ENCODE results near the gene ADCYAP1R1.

ADCYAP1R1 gene

DNA sequence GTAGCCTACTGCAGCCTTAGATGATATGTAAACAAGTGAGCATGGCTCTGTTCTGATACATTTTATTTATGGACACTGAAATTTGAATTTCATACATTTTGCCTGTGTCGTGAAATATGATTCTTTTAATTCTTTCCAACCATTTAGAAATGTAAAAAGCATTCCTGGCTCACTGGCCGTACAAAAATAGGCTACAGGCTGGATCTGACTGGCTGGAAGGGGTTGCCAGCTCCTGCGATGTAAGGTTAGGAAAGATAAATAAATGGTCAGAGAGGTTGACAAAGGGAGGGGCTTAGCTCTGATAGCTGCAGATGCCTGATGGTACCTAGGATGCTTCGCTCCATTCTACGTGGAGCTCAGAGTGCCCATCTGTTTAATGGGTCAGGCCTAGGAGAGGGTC lies 3.4 kb downstream of the ADCYAP1R1 start:
- DNase-seq (ENCODE audit: low read depth, low spot score): no peak
- in situ Hi-C loops (cut with HindIII; ENCODE audit: low sequenced_read_pairs): no loop called here
- TF ChIP-seq, protein P1, sequence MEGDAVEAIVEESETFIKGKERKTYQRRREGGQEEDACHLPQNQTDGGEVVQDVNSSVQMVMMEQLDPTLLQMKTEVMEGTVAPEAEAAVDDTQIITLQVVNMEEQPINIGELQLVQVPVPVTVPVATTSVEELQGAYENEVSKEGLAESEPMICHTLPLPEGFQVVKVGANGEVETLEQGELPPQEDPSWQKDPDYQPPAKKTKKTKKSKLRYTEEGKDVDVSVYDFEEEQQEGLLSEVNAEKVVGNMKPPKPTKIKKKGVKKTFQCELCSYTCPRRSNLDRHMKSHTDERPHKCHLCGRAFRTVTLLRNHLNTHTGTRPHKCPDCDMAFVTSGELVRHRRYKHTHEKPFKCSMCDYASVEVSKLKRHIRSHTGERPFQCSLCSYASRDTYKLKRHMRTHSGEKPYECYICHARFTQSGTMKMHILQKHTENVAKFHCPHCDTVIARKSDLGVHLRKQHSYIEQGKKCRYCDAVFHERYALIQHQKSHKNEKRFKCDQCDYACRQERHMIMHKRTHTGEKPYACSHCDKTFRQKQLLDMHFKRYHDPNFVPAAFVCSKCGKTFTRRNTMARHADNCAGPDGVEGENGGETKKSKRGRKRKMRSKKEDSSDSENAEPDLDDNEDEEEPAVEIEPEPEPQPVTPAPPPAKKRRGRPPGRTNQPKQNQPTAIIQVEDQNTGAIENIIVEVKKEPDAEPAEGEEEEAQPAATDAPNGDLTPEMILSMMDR (IDR thresholded peaks at IDR 0.05; ENCODE audit: low read depth, low read length): no peak
- no peak overlapping the region for H3K4me3 ChIP-seq (ENCODE audit: low read depth, low read length)

DNA sequence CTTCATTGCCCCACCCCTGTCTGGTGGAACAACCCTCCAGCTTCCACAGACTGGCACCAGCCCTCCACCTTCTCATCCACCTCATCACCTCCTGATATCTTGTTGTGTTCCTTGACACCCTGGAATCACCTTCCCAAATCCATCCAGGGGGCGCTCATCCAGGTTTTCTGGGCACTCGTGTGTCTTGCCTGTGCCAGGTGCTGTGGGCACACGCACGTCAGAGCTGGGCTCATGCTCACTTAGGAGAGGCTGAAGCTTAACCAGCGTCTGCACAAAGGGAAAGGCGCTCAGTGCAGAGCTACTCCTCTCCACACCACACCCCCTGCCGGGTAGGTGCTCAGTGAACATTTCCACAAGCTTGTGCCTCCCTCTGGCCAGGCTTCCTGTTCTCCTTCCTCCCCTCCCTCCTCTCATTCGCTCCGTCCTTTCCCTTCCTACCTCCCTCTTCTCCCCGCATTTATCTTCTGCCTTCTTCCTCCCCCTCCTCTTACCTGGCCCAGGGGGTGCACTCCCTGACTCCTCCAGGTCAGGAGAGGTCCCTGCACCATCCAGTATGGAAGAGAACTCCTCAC lies 4.8 kb downstream of the ADCYAP1R1 start:
- no peak overlapping the region for H3K4me3 ChIP-seq (ENCODE audit: low read depth, low read length)
- in situ Hi-C loops (cut with HindIII; ENCODE audit: low sequenced_read_pairs): no loop called here
- TF ChIP-seq, protein P1 (IDR thresholded peaks at IDR 0.05; ENCODE audit: low read depth, low read length): no peak
- DNase-seq (ENCODE audit: low read depth, low spot score): no peak

DNA sequence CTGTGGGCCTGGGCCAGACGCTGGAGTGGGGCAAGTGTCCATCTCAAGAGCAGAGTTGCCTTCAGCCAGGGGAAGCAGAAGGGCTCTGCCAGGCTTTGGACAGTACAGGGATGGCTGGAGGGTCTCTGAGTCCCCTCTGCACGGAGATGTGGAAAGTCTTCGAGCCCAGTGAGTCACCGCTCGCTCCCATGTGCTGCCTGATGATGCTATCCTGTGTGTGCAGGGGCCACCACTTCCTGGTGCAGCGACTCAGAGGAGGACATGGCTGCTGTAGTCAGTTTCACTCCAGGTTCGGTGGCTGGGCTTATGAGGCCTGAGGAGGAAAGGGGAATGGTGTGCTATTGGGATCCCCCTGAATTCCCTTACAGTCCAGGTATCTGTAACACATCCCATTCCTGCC lies 6.0 kb downstream of the ADCYAP1R1 start:
- TF ChIP-seq, protein P1 (IDR thresholded peaks at IDR 0.05; ENCODE audit: low read depth, low read length): no peak
- no peak overlapping the region for H3K4me3 ChIP-seq (ENCODE audit: low read depth, low read length)
- in situ Hi-C loops (cut with HindIII; ENCODE audit: low sequenced_read_pairs): no loop called here
- DNase-seq (ENCODE audit: low read depth, low spot score): no peak

DNA sequence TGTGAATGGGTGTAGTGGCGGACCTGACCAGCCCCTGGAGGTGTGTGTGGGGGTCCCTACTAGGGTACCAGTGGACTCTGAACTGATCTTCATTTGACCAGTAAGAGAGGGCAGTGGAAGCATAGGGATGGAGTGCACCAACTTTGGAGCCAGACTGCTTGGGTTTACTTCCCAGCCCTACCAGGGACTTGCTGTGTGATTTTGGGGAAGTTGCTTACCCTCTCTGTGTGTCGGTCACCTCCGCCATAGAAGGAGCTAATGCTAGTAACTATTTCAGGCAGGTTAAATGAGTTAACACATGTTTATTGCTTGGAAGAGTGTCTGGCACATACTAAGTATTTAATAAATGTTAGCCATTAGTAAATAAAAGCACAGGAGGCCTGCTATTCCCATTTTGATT lies 6.6 kb downstream of the ADCYAP1R1 start:
- TF ChIP-seq, protein P1 (IDR thresholded peaks at IDR 0.05; ENCODE audit: low read depth, low read length): no peak
- no peak for DNase-seq (ENCODE audit: low read depth, low spot score)
- H3K4me3 ChIP-seq (ENCODE audit: low read depth, low read length): no peak overlapping the region
- in situ Hi-C loops (cut with HindIII; ENCODE audit: low sequenced_read_pairs): no loop called here

DNA sequence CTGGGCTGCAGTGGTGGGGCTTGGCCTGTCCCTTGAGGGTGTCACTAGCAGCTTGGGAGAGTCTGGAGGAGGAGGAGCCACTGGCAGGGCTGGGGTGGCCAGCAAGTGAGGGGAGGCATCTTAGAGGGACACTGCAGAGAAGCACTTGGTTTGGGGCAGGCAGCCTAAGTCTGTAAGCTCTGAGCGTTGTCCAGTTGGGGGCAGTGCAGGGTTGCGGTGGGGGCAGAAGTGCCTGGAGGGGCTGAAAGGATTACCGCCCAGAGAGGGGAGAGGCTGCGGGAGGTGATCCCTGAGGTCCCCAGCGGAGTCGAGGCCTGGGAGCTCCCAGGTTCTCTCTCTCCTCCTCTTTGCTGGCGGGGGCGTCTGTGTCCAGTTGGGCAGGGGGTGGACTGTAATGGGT lies 7.4 kb downstream of the ADCYAP1R1 start:
- in situ Hi-C loops (cut with HindIII; ENCODE audit: low sequenced_read_pairs): no loop called here
- no peak overlapping the region for H3K4me3 ChIP-seq (ENCODE audit: low read depth, low read length)

DNA sequence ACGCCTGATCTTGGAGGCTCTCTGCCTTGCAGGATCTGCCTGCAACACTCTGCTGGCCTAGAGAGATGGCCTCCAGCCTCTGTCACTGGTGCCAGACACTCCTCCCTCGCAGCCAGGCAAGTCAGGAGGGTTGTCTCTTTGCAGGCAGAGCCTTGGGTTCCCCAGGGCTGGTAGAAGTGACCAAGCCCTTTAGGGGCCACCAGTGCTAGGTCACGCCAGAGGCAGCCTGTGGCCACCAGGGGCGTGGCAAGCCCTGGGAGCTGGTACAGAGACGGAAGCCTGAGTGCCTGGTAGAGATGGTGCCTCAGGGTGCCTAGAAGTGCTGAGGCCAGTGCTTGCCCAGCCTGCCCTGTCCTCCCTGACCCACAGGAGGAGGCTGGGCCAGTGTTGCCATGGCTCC lies 9.1 kb downstream of the ADCYAP1R1 start:
- in situ Hi-C loops (cut with HindIII; ENCODE audit: low sequenced_read_pairs): no loop called here
- no peak for DNase-seq (ENCODE audit: low read depth, low spot score)
- H3K4me3 ChIP-seq (ENCODE audit: low read depth, low read length): no peak overlapping the region
- TF ChIP-seq, protein P1 (IDR thresholded peaks at IDR 0.05; ENCODE audit: low read depth, low read length): no peak

More for the DNA sequence above, 7.4 kb downstream of the ADCYAP1R1 start:
- no peak for DNase-seq (ENCODE audit: low read depth, low spot score)
- TF ChIP-seq, protein P1 (IDR thresholded peaks at IDR 0.05; ENCODE audit: low read depth, low read length): peak; percentile 18

Measured in astrocyte of the spinal cord (primary cell).